H1 (cell line): ENCODE measurements around the gene CRACDL. TPM values are rescaled to one million over a fixed set of nuclear protein-coding genes. Genes with fewer than 3 reads are reported as not detected.

Experiments used
- ATF2 ChIP-seq: IDR thresholded peaks from 2 replicates; pipeline ENCODE4 v1.6.1; 2012; ENCODE audit warnings: low read length, inconsistent platforms
- KDM1A ChIP-seq: fragments of 200-600, 300-600 bp; sonication (generic); IDR thresholded peaks from 2 replicates; pipeline ENCODE4 v1.7.1; 2016; ENCODE audit warnings: mild to moderate bottlenecking, low read length, borderline replicate concordance
- KDM4A ChIP-seq: IDR thresholded peaks from one replicate; pipeline ENCODE4 v1.7.1; 2012; ENCODE audit warnings: low read depth, mild to moderate bottlenecking, moderate library complexity, low read length, inconsistent platforms; ENCODE audit not compliant: severe bottlenecking
- MAX ChIP-seq: IDR thresholded peaks from 2 replicates; pipeline ENCODE4 v1.6.1; 2012; ENCODE audit warnings: inconsistent platforms
- SIN3A ChIP-seq, 2 experiments: IDR thresholded peaks in 1 of 2; conservative IDR thresholded peaks in 1 of 2; 2 replicates each; pipeline ENCODE4 v1.6.1; 2011 to 2012; ENCODE audit warnings: low read length in 2 of 2, improper control_type of control experiment in 1 of 2, low read depth in 1 of 2, mild to moderate bottlenecking in 1 of 2
- ZNF274 ChIP-seq: IDR thresholded peaks from 2 replicates; pipeline ENCODE4 v1.7.0; 2012; ENCODE audit warnings: low read length, borderline replicate concordance; ENCODE audit errors: extremely low read depth
- polyA plus RNA-seq, 7 experiments: library from polyadenylated mRNA; depleted of rRNA in 3 of 7; stranded (reverse) in 5 of 7; unstranded in 2 of 7; fragments of >200 nt in 5 of 7; fragments of 200-250 nt in 2 of 7; gene quantifications; 1 replicate in 5 of 7; 2 replicates in 1 of 7; 4 replicates in 1 of 7; pipeline versions ENCODE4 v1.2.1 to v1.2.3, GENCODE V29; 2011 to 2013; ENCODE audit warnings: missing spikeins in 2 of 7, mixed read lengths in 2 of 7
- total RNA-seq: library from RNA; stranded (reverse); fragmentation: NEBNext Ultra II Directional; extraction: Animal tissue kit (Norgen Biotek cat#: 25700); gene quantifications from 2 replicates; pipeline ENCODE4 v1.2.1, GENCODE V29; 2021

CRACDL gene
- total and polyA plus RNA-seq, 2 of the 8 experiments (the other 6 are each of a cell fraction or from before 2014, with no cell fraction given) = 0.07 to 0.38 TPM

- TF ChIP-seq ATF2 (no peak), ZNF274 (no peak), KDM4A (no peak), SIN3A (conservative IDR thresholded peaks at IDR 0.05 in 1 of 2, IDR thresholded peaks at IDR 0.05 in 1 of 2; ENCODE audit: low read depth in 1 of 2, low read length in 2 of 2) (no peak), MAX (no peak), KDM1A (no peak)
Measured at GRCh38 chr2:98748292-98749065, 187.5 kb downstream of the CRACDL start (continued).
